Esophagus mucosa (tissue), 1 donor: ENCODE results near the gene DTNA. TPM values are rescaled to one million over a fixed set of nuclear protein-coding genes. Genes with fewer than 3 reads are reported as not detected.
"Not testable (repeated sequence)": the region's sequence is repeated elsewhere in the genome, so short reads cannot be mapped to it uniquely, and the experiment has no call there.

ENCODE experiments used
- ATAC-seq: fragments of 200-7000 bp; cut with Tn5 transposase; one replicate; pipeline ENCODE4 v1.9.1; 2020
- total RNA-seq: library from RNA; stranded (reverse); gene quantifications from one replicate; pipeline ENCODE4 v1.2.4, GENCODE V29; 2023
- donor health status: DM: yes; HTN: yes; CAD: no.

The DTNA gene
- total RNA-seq, 1 donor from 2014 or later, result 2.3 TPM

DNA sequence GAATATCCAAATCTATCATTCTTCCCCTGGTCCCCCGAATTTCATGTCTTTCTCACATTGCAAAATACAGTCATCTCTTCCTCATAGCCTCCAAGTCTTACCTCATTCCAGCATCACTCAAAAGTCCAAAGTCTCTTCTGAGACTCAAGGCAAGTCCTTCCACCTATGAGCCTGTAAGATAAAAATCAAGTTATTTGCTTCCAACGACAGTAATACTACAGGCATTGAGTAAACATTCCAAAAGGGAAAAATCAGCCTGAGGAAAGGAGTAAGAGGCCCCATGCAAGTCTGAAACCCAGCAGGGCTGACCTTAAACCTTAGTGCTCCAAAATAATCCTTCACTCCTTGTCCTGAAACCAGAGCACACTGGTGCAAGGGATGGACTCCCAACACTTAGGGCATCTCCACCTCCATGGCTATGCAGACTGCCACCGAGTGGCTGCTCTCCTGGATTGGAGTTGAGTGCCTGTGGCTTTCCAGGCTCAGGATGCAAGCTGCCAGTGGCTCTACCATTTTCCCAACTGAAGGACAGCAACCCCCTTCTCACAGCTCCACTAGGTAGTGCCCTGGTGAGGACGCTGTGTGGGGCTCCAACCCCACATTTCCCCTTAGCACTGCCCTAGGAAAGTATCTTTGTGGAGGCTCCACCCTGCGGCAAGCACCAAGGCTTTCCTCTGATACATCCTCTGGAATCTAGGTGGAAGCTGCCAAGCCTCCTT is 16.3 kb downstream of the DTNA start:
- no peak for ATAC-seq

DNA sequence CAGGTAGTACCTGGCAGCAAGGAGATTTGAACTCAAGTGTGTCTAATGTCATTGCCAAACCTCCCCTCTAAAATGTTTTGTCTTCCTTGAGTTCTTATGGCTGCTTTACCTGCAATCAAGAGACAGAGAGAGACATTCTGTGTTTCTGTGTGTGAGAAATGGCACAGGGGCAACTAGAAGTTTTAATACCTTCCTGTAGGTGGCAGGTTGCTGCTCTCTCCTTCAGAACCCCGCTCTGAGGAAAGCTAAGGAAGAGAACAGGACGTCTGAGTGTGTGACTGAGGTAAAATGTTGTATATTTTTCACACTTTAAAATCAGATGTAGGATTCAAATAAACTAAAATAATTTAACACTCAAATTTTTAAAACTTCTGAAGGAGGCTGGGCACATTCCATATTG is 19.2 kb downstream of the DTNA start:
- peak; percentile 63 for ATAC-seq

DNA sequence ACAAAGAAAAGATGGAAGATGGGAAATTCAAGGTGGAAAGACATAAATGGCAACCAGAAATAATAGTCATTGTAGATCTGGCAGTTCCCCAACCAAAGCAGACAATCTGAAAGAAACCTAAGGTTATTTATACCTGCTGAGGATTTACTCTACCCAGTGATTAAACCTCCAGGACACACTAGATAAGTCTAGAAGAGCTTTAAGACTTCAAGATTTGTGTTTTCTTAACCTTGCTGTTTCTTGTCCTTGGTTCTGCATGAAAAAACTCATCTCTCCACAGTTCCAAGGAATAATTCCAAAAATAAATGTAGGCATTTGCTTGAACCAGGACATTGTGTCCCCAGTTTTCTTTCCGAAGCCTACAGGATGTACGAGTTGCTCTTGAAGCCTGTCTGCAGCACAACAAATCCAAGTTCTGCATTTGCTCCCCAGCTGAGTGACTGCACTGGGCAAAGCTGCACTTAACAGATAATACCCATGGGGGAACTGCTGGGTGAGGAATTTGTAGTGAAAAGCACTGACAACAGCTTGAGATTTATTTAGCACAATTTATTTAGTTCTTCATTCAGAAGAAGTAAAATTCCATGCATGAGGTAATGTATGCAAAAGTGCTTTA is 19.8 kb downstream of the DTNA start:
- ATAC-seq, result no peak

DNA sequence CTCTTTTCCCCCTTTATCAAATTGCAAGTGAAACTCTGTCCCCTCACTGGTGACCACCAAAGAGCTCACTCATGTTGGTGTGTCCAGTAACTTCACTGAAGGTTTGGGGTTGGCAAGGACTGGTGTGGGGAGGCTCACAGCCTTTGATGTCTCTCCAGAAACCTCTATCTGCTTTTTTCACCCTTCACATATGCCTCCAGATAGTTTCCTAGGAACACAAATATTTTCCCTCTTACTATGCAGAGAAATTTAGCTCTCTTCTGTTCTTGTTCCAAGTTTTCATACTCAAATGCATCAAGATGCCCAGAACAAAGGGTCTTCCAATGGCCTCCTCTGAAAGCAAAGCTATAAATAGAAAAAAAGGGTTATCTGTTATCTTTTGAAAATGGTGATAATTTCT is 20.7 kb downstream of the DTNA start:
- ATAC-seq, result no peak

DNA sequence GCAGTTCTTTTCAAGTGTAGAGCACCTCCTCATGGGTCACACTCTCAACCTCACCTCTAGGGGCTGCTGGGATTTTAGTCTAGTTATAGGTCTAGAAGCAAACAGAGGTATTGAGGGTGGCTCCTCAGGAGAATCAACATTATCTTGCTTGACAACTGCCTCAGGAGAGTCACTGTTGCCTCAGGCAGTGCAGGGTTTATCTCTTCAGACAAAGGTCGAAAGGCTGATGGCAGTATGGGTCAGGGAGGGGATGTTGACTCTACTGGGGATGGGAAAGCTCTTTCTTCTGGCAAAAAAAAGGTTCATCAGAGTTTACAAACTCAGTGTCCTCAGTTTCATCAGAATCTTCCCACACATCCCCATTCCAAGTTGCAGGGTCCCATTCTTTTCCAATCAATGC is 24.0 kb downstream of the DTNA start:
- ATAC-seq, result no peak

DNA sequence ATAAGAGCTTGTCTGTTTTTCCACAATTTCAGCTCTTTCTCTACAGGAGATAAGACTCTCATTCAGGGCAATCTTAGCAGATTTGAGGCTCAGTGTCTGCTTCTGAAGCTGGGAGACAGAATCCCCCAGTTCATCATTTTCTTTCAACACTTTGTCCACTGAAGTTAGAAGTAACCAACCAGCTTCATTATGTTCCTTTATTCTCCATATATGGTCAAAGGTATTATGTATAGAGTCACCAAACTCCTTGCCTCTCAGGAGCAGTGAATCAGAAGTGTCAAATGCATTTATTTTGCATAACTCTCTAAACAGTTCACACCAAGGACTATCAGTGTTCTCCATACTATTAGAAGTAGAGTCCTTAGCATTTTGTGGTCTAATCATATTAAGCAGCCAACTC is 24.4 kb downstream of the DTNA start:
- ATAC-seq, result not testable (repeated sequence)

DNA sequence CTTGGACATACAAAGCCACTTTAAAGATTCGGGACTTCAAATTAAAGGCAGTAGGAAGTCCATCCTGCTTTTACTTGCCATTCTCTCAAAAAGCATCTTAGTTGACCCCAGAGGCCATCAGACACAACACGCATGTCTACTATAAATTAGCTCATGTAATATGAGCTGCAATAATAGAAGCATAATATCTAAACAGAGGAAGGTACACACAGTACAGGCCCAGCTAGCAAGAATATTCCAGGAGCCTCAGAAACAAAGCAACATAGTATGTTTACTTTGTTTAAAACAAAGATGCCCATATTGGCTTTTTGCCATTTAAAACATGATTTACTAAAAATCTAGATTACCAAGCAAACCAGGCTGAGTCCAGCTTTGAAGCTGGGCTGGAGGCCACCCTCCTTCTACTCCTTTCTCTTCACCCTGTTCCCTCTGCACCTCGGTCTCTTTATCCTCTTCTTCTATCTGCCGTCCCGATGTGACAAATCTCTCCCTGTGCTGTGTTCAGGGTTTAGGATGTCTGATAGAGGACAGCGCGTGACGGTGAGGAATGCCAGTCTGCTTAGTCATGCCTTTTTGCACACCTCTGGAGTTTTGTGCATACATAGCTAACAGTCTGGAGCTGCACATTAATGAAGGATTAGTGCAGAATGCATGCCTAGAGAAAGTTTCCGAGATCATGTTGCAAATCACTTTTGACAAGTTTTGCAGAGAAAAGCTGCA is 28.2 kb downstream of the DTNA start:
- no peak for ATAC-seq

DNA sequence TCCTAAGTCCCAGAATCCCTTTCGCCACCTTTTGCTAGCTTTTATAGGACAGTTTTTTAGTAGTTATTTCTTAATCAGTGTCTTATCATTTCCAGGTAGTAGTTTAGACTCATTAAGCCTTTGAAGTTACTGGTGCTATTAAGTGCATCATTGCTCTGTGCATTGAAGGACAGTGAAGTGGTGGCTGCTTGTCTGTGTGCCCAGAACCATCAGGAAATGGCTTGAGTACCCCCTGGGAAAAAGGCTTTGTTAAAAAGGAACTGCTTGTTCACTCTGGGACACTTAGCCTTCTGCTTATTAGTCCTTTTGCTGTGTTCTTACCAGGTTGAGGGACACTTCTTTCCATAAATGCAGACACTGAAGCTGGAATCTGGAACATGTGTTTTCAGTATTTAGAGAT is 30.0 kb downstream of the DTNA start:
- ATAC-seq, result no peak

DNA sequence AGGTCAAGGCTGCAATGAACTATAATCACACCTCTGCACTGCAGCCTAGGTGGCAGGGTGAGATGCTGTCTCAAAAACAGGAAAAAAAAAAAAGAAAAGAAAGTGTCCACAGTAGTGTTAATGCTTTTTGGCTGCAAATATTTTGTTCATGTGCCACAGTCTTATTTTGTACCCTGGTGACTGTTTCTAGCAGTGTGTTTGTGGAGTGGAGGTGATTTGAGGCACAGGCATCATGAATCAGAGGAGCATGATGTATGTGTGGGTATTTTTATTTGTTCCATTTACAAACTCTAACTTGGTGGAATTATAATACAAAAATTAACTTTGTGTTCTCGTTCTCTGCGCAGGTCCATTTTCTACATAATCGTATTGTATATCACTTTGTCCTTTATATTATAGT is 30.6 kb downstream of the DTNA start:
- no peak for ATAC-seq

DNA sequence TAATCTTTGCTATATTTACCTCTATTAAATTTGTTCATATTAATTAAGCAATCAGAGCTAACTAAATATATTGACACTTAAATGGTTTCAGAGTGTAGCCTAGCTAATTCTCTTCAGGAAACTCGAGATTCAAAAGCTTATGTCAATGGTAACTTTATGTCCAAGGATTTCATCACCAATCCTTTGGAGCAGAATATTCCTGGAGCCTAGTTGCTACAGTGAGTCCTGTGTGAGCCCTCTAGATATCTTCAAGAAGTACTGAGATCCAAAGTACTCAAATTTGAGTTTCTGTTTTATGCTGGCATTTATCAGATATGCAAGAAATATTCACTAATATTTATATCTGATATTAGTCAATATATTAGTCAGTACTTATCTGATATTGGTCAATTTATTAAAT is 31.3 kb downstream of the DTNA start:
- no peak for ATAC-seq

DNA sequence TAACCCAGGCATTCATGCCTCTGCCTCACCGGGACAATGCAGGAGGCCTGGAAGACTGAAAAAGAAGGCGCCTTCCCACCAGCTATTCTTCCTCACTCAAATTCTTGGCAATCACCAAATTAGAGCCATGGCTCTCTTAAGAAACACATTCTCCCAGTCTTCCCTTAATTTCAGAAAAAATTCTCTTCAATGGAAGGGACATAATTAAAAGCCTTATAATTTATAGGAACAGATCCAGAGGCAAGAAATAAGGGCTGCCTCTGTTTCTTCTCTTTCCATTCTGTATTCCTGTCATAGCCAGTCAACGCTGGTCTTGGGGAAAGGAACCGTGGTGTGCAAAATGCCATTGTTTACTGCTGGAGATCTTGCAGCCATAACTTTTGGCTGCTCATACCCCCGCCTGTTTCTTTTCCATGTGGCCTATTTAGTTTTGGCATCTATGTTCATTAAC is 32.8 kb downstream of the DTNA start:
- no peak for ATAC-seq

DNA sequence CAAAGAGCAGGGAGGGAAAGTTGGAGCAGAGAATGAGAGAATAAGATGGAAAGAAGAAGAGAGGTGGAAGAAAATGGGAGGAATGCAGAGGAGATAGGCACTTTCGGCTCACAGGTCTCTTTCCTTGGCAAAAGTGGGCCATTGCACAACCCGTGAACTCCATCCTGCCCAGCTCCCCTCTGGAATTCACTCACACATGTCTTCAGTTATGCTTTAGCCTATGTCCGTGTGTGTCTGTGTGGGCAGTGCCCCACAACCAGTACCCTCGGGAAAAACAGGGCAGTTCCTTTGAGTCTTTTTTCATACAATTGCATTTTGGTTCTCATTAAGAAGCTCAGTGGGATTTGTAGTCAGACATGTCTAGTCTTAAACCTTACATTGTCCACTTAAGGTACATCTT is 34.5 kb downstream of the DTNA start:
- no peak for ATAC-seq

DNA sequence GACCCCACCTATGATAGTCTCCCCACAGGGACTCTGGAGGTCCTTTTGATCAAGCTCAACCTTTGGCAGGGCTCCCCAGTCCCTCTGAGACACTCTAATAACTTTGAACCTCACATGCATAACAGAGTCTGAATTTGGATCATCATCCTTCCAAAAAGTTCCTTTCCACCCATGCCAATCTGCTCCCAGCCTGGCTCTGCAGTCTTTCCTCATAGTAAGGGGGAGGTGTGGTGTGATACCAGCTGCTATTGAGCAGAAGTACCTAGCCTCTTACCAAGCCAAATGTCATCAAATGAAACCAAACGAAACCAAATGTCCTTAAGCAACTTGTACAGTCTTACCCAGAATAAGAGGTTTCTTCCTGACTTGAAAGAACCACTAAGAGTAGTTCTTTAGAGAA is 36.5 kb downstream of the DTNA start:
- ATAC-seq, result no peak

DNA sequence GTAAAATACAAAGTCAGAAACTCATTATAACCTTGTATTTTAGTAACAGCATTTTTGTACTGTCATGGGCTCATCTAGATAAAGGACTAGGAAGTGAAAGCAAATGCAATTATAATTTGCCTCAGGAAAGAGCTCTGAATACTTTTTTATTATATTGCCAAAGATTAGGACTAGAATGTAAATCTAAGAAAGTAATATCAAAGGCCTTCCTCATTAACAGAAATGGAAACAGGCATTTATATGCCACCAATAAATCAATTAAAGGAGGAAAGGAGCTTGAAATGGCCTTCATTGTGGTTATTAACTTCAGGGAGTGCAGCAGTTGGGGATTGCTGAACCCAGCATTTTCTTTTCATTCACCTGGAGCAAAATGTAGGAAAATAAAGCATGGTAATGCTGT is 39.6 kb downstream of the DTNA start:
- ATAC-seq, result no peak

DNA sequence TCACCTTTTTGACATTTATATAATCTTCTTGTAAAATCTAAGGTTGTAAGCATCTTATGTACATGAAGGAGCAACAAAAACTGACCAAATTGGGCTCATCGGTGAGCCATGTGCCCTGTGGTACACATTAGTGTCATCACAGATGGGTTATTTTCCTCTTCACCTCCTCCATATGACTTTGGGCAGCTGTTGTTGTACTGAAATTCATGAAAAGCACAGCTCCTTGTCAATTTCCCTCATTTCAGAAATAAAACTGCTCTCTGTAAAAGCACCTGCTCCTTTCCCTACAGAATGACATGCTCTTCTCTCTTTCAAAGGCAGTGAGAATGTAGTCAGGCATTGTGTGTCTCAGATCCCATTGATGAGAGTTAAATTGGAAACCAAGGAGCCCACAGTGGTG is 42.0 kb downstream of the DTNA start:
- no peak for ATAC-seq

DNA sequence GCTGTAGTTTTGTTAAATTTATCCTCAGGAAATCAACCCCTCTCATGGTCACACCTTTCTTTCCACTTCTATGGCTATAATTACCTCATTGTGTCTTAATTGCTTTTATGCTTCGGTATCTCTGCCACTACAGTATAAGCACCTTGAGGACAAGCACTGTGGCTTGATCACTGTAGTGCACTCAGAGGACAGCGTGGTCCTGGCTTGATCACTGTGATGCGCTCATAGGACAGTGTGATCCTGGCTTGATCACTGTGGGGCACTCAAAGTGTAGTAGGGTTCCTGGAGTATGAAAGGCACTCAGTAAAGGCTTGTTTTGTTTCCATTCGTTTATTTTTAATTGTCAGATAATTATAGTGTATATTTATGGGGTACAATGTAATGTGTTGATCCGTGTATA is 44.2 kb downstream of the DTNA start:
- ATAC-seq, result no peak

DNA sequence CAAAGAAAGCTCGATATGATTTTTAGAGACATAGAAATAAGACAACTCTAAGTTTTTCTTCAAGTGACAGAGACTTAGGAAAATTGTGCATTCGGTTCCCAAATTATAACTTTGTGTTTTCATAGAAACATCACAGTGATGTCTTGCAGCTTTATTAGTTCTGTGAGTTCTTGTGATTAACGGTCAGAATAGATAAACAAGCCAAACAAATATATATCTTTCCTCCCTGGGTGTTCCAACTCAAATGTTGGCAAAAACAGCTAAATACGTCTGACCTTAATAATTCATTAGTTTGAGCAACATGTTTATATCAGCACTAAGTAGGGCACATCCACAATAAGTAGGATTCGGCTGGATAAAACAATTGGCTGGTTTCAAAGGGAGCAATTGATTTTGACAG is 47.6 kb downstream of the DTNA start:
- no peak for ATAC-seq

DNA sequence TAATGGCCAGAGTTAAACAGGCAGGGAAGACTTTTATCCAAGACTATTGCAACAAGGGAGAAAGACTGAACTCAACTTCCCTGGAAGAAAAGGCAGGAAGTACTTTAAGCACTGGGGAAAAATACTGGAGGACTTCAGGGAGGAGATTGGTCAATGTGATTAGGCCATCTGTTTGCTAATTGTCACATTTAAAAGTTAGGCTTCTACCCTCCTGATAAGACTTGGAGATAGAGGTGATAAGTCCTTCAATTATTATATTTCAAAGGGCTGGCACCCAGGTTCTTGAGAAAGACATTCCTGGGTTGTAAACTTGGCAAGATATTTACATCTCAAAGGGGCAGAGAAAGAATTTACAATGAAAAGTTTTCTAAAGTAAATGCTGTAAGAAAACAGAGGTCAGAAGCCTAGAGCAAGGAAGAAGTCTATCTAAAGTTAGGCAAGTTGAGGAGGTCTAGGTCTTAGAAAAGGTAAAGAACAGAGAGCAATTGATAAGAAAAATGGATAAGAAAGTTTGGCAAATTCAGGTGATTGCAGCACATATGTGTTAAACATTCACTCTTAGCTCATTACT is 48.4 kb downstream of the DTNA start:
- no peak for ATAC-seq

DNA sequence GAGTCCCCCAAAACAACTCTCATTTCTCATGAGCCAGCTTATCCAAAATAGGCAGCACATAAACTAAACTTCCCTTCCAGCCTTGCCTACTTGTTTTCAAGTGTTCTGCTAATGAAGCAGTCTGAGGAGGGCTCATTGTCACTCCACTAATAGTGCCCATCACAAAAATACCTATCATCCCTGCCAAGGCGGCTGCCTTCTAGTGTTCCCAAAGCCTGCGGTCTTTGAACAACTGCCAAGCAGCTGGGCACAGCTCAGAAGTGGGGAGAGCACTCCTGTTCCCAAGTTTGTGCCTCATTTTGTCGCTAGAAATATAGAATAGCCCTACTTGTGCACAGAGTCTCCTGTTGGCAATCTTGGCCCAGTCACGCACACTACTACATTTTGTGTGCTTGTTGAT is 50.3 kb downstream of the DTNA start:
- ATAC-seq, result no peak

DNA sequence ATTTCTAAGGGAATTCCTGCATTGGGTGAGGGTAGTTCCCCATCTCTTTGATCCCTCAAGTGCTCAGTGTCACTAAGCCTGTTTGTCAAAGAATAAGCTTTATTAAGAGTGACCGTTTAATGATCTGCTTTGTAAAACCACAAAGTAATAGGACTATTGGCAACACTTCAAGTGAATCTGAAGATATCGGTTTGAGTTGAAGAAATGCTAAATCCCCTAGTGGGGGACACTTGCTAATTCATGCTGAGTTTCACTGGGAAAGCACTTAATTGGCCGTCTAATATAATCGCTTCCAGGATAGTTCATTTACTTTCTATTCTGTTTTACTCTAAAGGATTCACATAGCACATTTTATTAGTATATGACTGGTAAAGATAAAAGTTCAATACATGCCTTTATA is 54.4 kb downstream of the DTNA start:
- no peak for ATAC-seq

DNA sequence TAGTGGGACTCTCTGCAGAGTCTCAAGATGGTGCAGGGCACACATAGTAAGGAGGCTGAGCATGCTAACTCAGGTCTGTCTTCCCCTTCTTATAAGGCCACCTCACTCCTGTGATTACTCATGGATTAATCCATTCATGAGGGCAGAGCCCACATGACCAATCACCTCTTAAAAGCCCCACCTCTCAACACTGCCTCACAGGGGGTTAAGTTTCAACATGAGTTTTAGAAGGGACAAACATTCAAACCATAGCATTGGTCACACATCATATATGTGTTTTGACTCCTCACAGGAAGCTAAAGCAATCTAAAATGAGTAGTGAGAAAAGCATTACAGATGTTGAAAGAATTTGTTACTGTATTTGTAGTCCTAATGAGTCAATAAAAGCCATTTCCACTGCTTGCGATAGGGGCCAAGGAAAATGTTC is 57.5 kb downstream of the DTNA start:
- ATAC-seq, result no peak

DNA sequence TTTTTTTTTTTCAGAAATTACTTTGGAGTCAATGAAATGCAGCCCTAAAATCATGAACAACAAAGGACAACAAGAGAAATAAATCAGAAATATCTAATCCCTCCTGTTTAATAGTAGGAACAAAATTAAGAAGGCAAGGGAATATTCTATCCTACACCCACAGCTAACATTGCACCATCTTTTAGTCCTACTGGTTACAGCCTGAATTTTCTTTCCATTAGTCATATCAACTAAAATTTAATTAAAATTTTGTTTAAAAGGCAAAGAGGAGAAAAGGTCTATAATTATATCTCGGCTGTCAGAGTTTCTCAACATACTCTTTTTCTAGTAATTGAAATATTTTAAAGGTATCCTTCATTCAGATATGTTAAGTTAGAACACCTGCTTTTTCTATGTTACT is 61.9 kb downstream of the DTNA start:
- ATAC-seq, result no peak

DNA sequence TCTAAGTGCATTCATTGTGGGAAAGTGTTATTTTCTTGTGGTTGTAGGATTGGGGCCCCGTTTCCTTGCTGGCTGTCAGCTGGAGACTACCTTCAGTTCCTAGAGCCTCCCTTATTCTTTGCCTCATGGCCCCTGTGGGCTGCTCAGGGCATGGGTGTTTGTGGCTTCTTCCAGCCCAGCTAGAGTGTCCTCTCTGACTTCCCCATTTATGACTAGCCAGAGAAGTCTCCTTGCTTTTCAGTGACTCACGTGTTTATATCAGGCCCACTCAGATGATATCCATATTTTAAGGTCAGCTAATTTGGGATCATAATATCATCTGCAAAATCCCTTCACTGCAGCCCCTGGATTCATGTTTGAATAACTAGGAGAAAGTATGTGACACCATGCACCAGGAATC is 62.8 kb downstream of the DTNA start:
- ATAC-seq, result no peak

DNA sequence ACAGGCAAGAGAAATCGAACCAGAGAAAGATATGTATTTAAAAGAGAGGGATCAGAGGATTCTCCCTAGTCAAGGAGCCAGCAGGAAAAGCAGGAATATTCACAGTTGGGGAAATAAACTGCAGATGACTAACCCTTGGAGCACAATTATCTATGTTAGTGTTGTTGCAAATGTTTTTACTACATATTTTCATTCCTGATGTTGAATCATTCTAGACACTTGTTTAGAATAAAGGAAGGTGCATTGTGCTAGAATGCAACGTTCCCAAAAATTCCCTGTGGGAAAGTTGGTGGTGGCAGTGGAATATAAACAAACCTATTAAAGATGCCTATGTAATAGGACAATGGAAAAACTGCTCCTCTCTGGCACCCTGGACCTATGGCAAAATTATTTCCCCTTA is 63.3 kb downstream of the DTNA start:
- ATAC-seq, result no peak
